MM.1S (cell line): ENCODE data around the gene CCPG1.

ENCODE experiments used
- DNase-seq: peaks from one replicate; pipeline ENCODE4 v3.0.0-alpha.2; 2015
- H2AFZ ChIP-seq: fragments of 300-600 bp; sonication (generic); 2 replicates; pipeline ENCODE4 v1.6.0; 2016; ENCODE audit warnings: antibody characterized with exemption, low read length
- H3F3A ChIP-seq: fragments of 300-600 bp; sonication (generic); 2 replicates; pipeline ENCODE4 v1.6.1; 2016; ENCODE audit warnings: mild to moderate bottlenecking, antibody characterized with exemption, low read length, moderate library complexity, mixed read lengths; ENCODE audit not compliant: insufficient read depth
- H3K27ac ChIP-seq: fragments of 300-600 bp; sonication (generic); 2 replicates; pipeline ENCODE4 v1.5.1; 2016; ENCODE audit warnings: mild to moderate bottlenecking, low read length
- H3K27me3 ChIP-seq: fragments of 300-600 bp; sonication (generic); replicated peaks from 2 replicates; pipeline ENCODE4 v1.6.0; 2016; ENCODE audit warnings: low read length; ENCODE audit not compliant: insufficient read depth
- H3K36me3 ChIP-seq: fragments of 300-600 bp; sonication (generic); replicated peaks from 2 replicates; pipeline ENCODE4 v1.6.1; 2016; ENCODE audit warnings: mild to moderate bottlenecking, low read length, mixed read lengths; ENCODE audit not compliant: insufficient read depth
- H3K4me1 ChIP-seq: fragments of 300-600 bp; sonication (generic); 2 replicates; pipeline ENCODE4 v1.6.1; 2016; ENCODE audit warnings: low read length, mixed read lengths
- H3K4me2 ChIP-seq: fragments of 300-600 bp; sonication (generic); 2 replicates; pipeline ENCODE4 v1.6.0; 2016; ENCODE audit warnings: low read depth, low read length
- H3K4me3 ChIP-seq: fragments of 300-600 bp; sonication (generic); 2 replicates; pipeline ENCODE4 v1.5.1; 2016; ENCODE audit warnings: low read length, mixed read lengths
- H3K79me2 ChIP-seq: fragments of 300-600 bp; sonication (generic); 2 replicates; pipeline ENCODE4 v1.6.1; 2016; ENCODE audit warnings: mixed run types, low read length, mixed read lengths
- H3K9ac ChIP-seq: fragments of 300-600 bp; sonication (generic); 2 replicates; pipeline ENCODE4 v1.6.1; 2016; ENCODE audit warnings: low read length, mixed read lengths
- H3K9me2 ChIP-seq: fragments of 300-600 bp; sonication (generic); replicated peaks from 2 replicates; pipeline ENCODE4 v1.6.1; 2016; ENCODE audit warnings: mild to moderate bottlenecking, low read length, mixed read lengths; ENCODE audit not compliant: insufficient read depth
- H3K9me3 ChIP-seq: fragments of 300-600 bp; sonication (generic); replicated peaks from 2 replicates; pipeline ENCODE4 v1.6.1; 2016; ENCODE audit warnings: mild to moderate bottlenecking, low read length, mixed read lengths; ENCODE audit not compliant: insufficient read depth
- H4K20me1 ChIP-seq: fragments of 300-600 bp; sonication (generic); 2 replicates; pipeline ENCODE4 v1.6.1; 2016; ENCODE audit warnings: mild to moderate bottlenecking, low read length, moderate library complexity, mixed read lengths; ENCODE audit not compliant: insufficient read depth
- CTCF ChIP-seq: fragments of 300-600 bp; sonication (generic); IDR thresholded peaks from 2 replicates; pipeline ENCODE4 v1.5.1; 2016; ENCODE audit warnings: antibody characterized with exemption, low read length, mixed read lengths
- EZH2 ChIP-seq: fragments of 300-600 bp; sonication (generic); optimal IDR thresholded peaks from 2 replicates; pipeline ENCODE3; 2017; ENCODE audit warnings: low read depth, mild to moderate bottlenecking, antibody characterized with exemption, low read length, mixed read lengths
- EZH2phosphoT487 ChIP-seq: fragments of 300-600 bp; sonication (generic); IDR thresholded peaks from 2 replicates; pipeline ENCODE4 v1.6.1; 2018; ENCODE audit warnings: antibody characterized with exemption, low read length

The CCPG1 gene

DNA sequence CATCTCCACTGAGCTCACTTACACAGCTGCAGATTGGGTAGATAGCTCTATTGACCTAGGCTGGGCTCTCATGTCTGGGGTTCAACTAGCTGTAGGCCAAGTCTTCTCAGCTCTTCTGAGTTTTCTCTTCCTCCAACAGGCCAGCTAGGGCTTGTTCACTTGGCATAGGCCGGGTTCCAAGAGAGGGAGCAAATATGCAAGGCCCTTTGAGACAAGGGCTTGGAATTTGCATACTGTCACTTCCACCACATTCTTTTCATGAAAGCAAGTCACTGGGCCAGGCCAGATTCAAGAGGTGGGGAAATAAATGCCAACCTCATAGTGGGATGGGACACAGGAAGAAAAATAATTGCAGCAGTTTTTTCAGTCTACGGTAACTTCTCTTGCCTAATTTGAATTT is 64.0 kb downstream of the CCPG1 start:
- Histone ChIP-seq H3K9ac (no peak overlapping the region), H3F3A (no peaks in the 10 kb centered on the region), H2AFZ (no peak overlapping the region), H3K9me3 (no peaks in the 10 kb centered on the region), H3K79me2 (no peaks in the 10 kb centered on the region), H3K27me3 (no peaks in the 10 kb centered on the region), H3K4me2 (no peak overlapping the region), H3K9me2 (no peaks in the 10 kb centered on the region), H3K4me3 (no peak overlapping the region), H4K20me1 (no peaks in the 10 kb centered on the region), H3K27ac (no peak overlapping the region), H3K4me1 (no peaks in the 10 kb centered on the region), H3K36me3 (no peaks in the 10 kb centered on the region)
- no peak for TF ChIP-seq EZH2
- TF ChIP-seq EZH2phosphoT487, result no peak
- no peak for TF ChIP-seq CTCF
- no peak for DNase-seq

DNA sequence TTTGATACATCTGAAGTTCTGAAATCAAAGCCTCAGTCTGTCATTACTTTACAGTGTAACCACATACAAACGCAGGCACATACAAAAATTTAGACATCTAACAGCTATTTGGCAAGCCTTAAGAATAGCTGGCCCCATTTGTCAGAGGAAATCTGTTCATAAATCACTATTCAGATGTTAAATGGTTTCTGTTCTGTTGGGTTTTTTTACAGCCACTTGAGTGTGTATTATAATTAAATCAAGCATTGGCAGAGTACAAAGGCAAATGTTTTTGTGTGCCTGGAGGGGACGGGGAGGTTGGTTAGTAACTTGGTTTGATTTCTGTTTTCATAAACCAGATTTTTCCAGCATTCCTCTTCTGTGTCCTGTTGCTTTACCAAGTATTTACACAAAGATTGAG is 65.0 kb downstream of the CCPG1 start:
- no peaks in the 10 kb centered on the region for H4K20me1 ChIP-seq
- H3K4me1 ChIP-seq, result no peaks in the 10 kb centered on the region
- no peak overlapping the region for H3K9ac ChIP-seq
- no peak overlapping the region for H2AFZ ChIP-seq
- no peaks in the 10 kb centered on the region for H3F3A ChIP-seq
- H3K27me3 ChIP-seq, result no peaks in the 10 kb centered on the region
- no peak overlapping the region for H3K4me2 ChIP-seq
- no peak for DNase-seq
- no peaks in the 10 kb centered on the region for H3K36me3 ChIP-seq
- no peak overlapping the region for H3K27ac ChIP-seq
- no peak overlapping the region for H3K4me3 ChIP-seq
- H3K9me2 ChIP-seq, result no peaks in the 10 kb centered on the region
- no peak for TF ChIP-seq EZH2
- TF ChIP-seq EZH2phosphoT487, result no peak
- no peak for TF ChIP-seq CTCF
- H3K9me3 ChIP-seq, result no peaks in the 10 kb centered on the region
- no peaks in the 10 kb centered on the region for H3K79me2 ChIP-seq

GRCh38 chr15:55337160-55337559 is 71.0 kb downstream of the CCPG1 start:
- no peaks in the 10 kb centered on the region for H3K36me3 ChIP-seq
- H3K27ac ChIP-seq, result no peak overlapping the region
- no peak overlapping the region for H2AFZ ChIP-seq
- H3K9ac ChIP-seq, result no peak overlapping the region
- no peak for DNase-seq
- H3K9me3 ChIP-seq, result no peaks in the 10 kb centered on the region
- no peak overlapping the region for H3K4me2 ChIP-seq
- no peaks in the 10 kb centered on the region for H3F3A ChIP-seq
- no peak overlapping the region for H3K4me3 ChIP-seq
- TF ChIP-seq EZH2, result no peak
- TF ChIP-seq EZH2phosphoT487, result no peak
- TF ChIP-seq CTCF, result no peak
- no peaks in the 10 kb centered on the region for H3K79me2 ChIP-seq
- H3K27me3 ChIP-seq, result no peaks in the 10 kb centered on the region
- H3K4me1 ChIP-seq, result no peaks in the 10 kb centered on the region
- H3K9me2 ChIP-seq, result no peaks in the 10 kb centered on the region
- no peaks in the 10 kb centered on the region for H4K20me1 ChIP-seq

- no peak overlapping the region for H3K9ac ChIP-seq
Observed at GRCh38 chr15:55334997-55335396, 73.2 kb downstream of the CCPG1 start.

More at GRCh38 chr15:55334997-55335396, 73.2 kb downstream of the CCPG1 start:
- no peak overlapping the region for H3K4me3 ChIP-seq
- no peak overlapping the region for H3K27ac ChIP-seq
- H3F3A ChIP-seq, result no peaks in the 10 kb centered on the region
- H4K20me1 ChIP-seq, result no peaks in the 10 kb centered on the region
- H3K9me2 ChIP-seq, result no peaks in the 10 kb centered on the region
- no peaks in the 10 kb centered on the region for H3K4me1 ChIP-seq
- no peaks in the 10 kb centered on the region for H3K79me2 ChIP-seq
- H3K36me3 ChIP-seq, result no peaks in the 10 kb centered on the region
- H3K27me3 ChIP-seq, result no peaks in the 10 kb centered on the region
- no peak for DNase-seq
- no peaks in the 10 kb centered on the region for H3K9me3 ChIP-seq
- H2AFZ ChIP-seq, result no peak overlapping the region
- TF ChIP-seq EZH2phosphoT487 (no peak), EZH2 (no peak), CTCF (no peak)
- no peak overlapping the region for H3K4me2 ChIP-seq
